Loucy (cell line): ENCODE results near the gene ANKRD55.
A peak's percentile ranks its signal among the peaks of the same experiment; 100 is the strongest.

Experiments used
- H2AFZ ChIP-seq: fragments of 200-600 bp; sonication (generic); 2 replicates; pipeline ENCODE4 v1.6.0; 2016; ENCODE audit warnings: antibody characterized with exemption, mild to moderate bottlenecking, low read length, moderate library complexity
- H3F3A ChIP-seq: fragments of 200-600 bp; 2 replicates; pipeline ENCODE4 v1.6.0; 2016; ENCODE audit warnings: antibody characterized with exemption, low read depth, mild to moderate bottlenecking
- H3K27me3 ChIP-seq: fragments of 200-600 bp; sonication (generic); 2 replicates; pipeline ENCODE4 v1.6.1; 2014; ENCODE audit warnings: low read length, mild to moderate bottlenecking; ENCODE audit not compliant: insufficient read depth, poor library complexity, severe bottlenecking
- H3K36me3 ChIP-seq: fragments of 200-600 bp; sonication (generic); 2 replicates; pipeline ENCODE4 v1.6.1; 2016; ENCODE audit warnings: low read length; ENCODE audit not compliant: insufficient read depth
- H3K4me1 ChIP-seq: fragments of 200-600 bp; sonication (generic); 2 replicates; pipeline ENCODE4 v1.5.1; 2014; ENCODE audit warnings: low read length, mild to moderate bottlenecking; ENCODE audit not compliant: insufficient read depth, poor library complexity, severe bottlenecking
- H3K4me2 ChIP-seq: fragments of 200-600 bp; sonication (generic); 2 replicates; pipeline ENCODE4 v1.6.0; 2014; ENCODE audit warnings: antibody characterized with exemption, low read length, low read depth, mild to moderate bottlenecking; ENCODE audit not compliant: poor library complexity, severe bottlenecking
- H3K4me3 ChIP-seq: fragments of 200-600 bp; sonication (generic); 2 replicates; pipeline ENCODE4 v1.5.1; 2014; ENCODE audit warnings: low read length, mild to moderate bottlenecking, mixed read lengths; ENCODE audit not compliant: poor library complexity, severe bottlenecking
- H3K79me2 ChIP-seq: fragments of 200-600 bp; sonication (generic); 2 replicates; pipeline ENCODE4 v1.6.1; 2014; ENCODE audit warnings: low read length; ENCODE audit not compliant: insufficient read depth
- H3K9ac ChIP-seq: fragments of 200-600 bp; sonication (generic); 2 replicates; pipeline ENCODE4 v1.6.0; 2014; ENCODE audit warnings: mild to moderate bottlenecking, low read depth, low read length, moderate library complexity; ENCODE audit not compliant: poor library complexity, severe bottlenecking
- H3K9me2 ChIP-seq: fragments of 200-600 bp; sonication (generic); replicated peaks from 2 replicates; pipeline ENCODE4 v1.6.1; 2016; ENCODE audit warnings: low read depth, low read length, mixed read lengths
- H3K9me3 ChIP-seq: fragments of 200-600 bp; sonication (generic); 2 replicates; pipeline ENCODE4 v1.6.1; 2014; ENCODE audit warnings: mild to moderate bottlenecking, antibody characterized with exemption, low read length, low read depth; ENCODE audit not compliant: insufficient read depth
- H4K20me1 ChIP-seq: fragments of 200-600 bp; sonication (generic); 2 replicates; pipeline ENCODE4 v1.6.0; 2014; ENCODE audit warnings: antibody characterized with exemption, low read length, mild to moderate bottlenecking; ENCODE audit not compliant: insufficient read depth, poor library complexity, severe bottlenecking
- CTCF ChIP-seq: fragments of 200-600 bp; sonication (generic); conservative IDR thresholded peaks from 2 replicates; pipeline ENCODE4 v1.5.1; 2014; ENCODE audit warnings: mild to moderate bottlenecking, antibody characterized with exemption, low read length
- EZH2phosphoT487 ChIP-seq: fragments of 200-600 bp; IDR thresholded peaks from 2 replicates; pipeline ENCODE4 v1.6.1; 2018; ENCODE audit warnings: antibody characterized with exemption, mild to moderate bottlenecking, moderate library complexity, borderline replicate concordance

Gene ANKRD55

DNA sequence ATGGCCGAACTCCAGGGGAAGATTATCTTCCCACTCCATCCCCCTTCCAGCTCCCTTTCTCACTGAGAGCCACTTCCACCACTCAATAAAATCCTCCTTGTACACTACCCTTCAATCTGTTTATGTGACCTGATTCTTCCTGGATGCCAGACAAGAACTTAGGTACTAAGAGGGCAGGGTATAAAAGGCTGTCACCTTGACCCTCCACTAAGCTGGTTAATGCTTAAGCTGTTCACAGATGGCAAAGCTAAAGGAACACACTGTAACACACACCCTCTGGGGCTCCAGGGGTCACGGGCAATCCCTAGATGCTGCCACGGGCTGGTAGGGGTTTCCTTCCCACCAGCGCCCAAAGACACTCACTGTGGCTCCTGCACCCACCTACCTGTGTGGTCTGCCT is 179.8 kb downstream of the ANKRD55 start:
- no peaks in the 10 kb centered on the region for H3K36me3 ChIP-seq
- no peak overlapping the region for H2AFZ ChIP-seq
- H3K4me2 ChIP-seq = no peak overlapping the region
- no peaks in the 10 kb centered on the region for H3K9me2 ChIP-seq
- H3K9me3 ChIP-seq = peaks cover 12% of the 10 kb centered on the region; the same call in 1 of the 2 replicates
- no peak for TF ChIP-seq CTCF
- TF ChIP-seq EZH2phosphoT487 = no peak
- peaks cover 10% of the 10 kb centered on the region for H3F3A ChIP-seq
- H4K20me1 ChIP-seq = no peaks in the 10 kb centered on the region
- peaks cover 24% of the 10 kb centered on the region for H3K4me1 ChIP-seq
- H3K27me3 ChIP-seq = peaks cover 27% of the 10 kb centered on the region
- no peak overlapping the region for H3K9ac ChIP-seq
- no peaks in the 10 kb centered on the region for H3K79me2 ChIP-seq
- H3K4me3 ChIP-seq = no peak overlapping the region

DNA sequence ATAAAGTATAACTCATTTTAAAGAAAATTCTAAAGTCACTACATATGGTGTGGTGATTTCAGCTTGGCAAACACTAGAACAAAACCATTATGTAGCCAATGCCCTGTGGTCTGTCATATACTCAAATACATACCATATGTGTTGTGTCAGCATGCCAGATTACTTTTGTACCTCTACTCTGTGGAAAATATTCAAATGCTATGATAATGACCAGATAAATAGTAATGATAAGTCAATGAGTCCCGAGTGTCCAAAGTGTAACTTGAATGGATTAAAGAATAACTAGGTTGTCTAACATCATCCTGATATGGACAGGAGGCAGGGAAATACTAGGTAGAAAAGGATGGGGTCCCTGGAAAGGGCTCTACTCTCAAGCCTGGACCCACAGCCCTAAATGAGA is 180.4 kb downstream of the ANKRD55 start:
- H3K4me1 ChIP-seq = peaks cover 19% of the 10 kb centered on the region
- no peaks in the 10 kb centered on the region for H3K9me2 ChIP-seq
- no peak overlapping the region for H3K9ac ChIP-seq

DNA sequence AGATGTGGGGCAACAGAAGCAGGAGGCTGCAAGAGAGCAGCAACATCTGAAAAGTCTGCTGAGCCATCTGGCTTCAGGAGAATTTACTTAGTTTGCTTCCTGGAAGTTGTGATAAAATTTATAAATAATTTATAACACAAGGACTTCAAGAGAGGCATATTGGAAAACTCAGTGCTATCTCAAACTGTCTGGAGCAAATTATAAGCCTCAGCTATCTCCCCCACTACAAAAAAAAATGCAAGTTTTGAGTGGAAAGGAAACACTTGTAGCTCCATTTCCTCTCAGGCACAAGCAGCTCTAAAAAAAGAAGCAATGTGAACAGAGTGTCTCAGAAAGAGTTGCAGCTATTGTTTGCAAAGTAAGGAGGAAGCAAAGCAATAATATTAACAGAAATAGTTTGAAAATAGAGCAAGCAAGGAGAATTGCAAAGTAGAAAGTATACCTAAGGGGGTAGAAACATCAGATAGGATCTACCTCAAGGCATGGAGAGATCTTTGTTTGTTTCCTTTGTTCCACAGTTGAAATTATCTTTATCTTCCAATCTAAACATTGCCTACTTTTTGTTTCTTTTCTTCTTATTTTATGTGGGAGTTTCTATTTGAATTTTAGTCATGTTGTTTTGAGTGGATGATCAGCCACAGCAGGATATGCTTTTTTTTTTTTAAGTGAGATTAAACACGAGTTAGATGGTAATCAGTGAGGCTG is 182.4 kb downstream of the ANKRD55 start:
- peaks cover 19% of the 10 kb centered on the region for H3K4me1 ChIP-seq

More for the DNA sequence above, 180.4 kb downstream of the ANKRD55 start:
- peaks cover 27% of the 10 kb centered on the region for H3K27me3 ChIP-seq
- no peaks in the 10 kb centered on the region for H4K20me1 ChIP-seq
- H3K79me2 ChIP-seq = no peaks in the 10 kb centered on the region
- H3F3A ChIP-seq = peaks cover 10% of the 10 kb centered on the region
- H2AFZ ChIP-seq = no peak overlapping the region
- TF ChIP-seq EZH2phosphoT487 (no peak), CTCF (no peak)
- no peak overlapping the region for H3K4me2 ChIP-seq
- no peak overlapping the region for H3K4me3 ChIP-seq
- H3K36me3 ChIP-seq = no peaks in the 10 kb centered on the region
- peaks cover 12% of the 10 kb centered on the region; the same call in 1 of the 2 replicates for H3K9me3 ChIP-seq

More for the DNA sequence above, 182.4 kb downstream of the ANKRD55 start:
- peaks cover 15% of the 10 kb centered on the region for H3K27me3 ChIP-seq
- peaks cover 12% of the 10 kb centered on the region; the same call in 1 of the 2 replicates for H3K9me3 ChIP-seq
- H3K36me3 ChIP-seq = no peaks in the 10 kb centered on the region
- no peaks in the 10 kb centered on the region for H3K79me2 ChIP-seq
- peak overlapping the region; percentile 67 for H3K9ac ChIP-seq
- H2AFZ ChIP-seq = peak overlapping the region; percentile 82
- H3F3A ChIP-seq = peaks cover 10% of the 10 kb centered on the region
- TF ChIP-seq EZH2phosphoT487 (no peak), CTCF (no peak)
- peak overlapping the region; percentile 86 for H3K4me2 ChIP-seq
- no peaks in the 10 kb centered on the region for H4K20me1 ChIP-seq
- peak overlapping the region; percentile 68 for H3K4me3 ChIP-seq
- H3K9me2 ChIP-seq = no peaks in the 10 kb centered on the region
